Thyroid gland (tissue), 4 donors: ENCODE measurements around the gene COL6A3. TPM values are rescaled to one million over a fixed set of nuclear protein-coding genes. Genes with fewer than 3 reads are reported as not detected.
"Not testable (repeated sequence)": the region's sequence is repeated elsewhere in the genome, so short reads cannot be mapped to it uniquely, and the experiment has no call there.

Source experiments
- DNase-seq, 2 donors: peaks; one replicate each; pipeline ENCODE4 v3.0.0-alpha.2; 2019
- H3K27ac ChIP-seq, 3 donors: fragments of 200-600 bp; sonication (generic); 1 replicate in 2 of 3; 2 replicates in 1 of 3; pipeline ENCODE4 v1.5.1; 2016 to 2019; ENCODE audit warnings: mild to moderate bottlenecking in 1 of 3, moderate library complexity in 1 of 3
- H3K27me3 ChIP-seq: fragments of 200-600 bp; sonication (generic); one replicate; pipeline ENCODE4 v1.5.1; 2019
- H3K36me3 ChIP-seq, 2 donors: fragments of 200-600 bp; sonication (generic); one replicate each; pipeline ENCODE4 v1.5.1; 2016 to 2019
- H3K4me1 ChIP-seq, 2 donors: fragments of 200-600 bp; sonication (generic); one replicate each; pipeline ENCODE4 v1.5.1; 2017 to 2019
- H3K4me3 ChIP-seq, 3 donors: fragments of 200-600 bp; sonication (generic); replicated peaks in 1 of 3; 1 replicate in 2 of 3; 2 replicates in 1 of 3; pipeline ENCODE4 v1.5.1; 2016; ENCODE audit warnings: mild to moderate bottlenecking in 1 of 3
- H3K9me3 ChIP-seq: fragments of 200-600 bp; sonication (generic); one replicate; pipeline ENCODE4 v1.5.1; 2017
- POLR2A ChIP-seq, 2 donors: fragments of 450-650 bp; IDR thresholded peaks; one replicate each; pipeline ENCODE4 v1.6.1; 2017; ENCODE audit warnings: antibody characterized with exemption in 2 of 2, mild to moderate bottlenecking in 2 of 2, moderate library complexity in 1 of 2
- WGBS, 2 donors: methylation state at CpG; one replicate each; pipeline ENCODE4 v1.1.5; 2017; 5-methylcytosine and 5-hydroxymethylcytosine counted together
- intact Hi-C: fragments of 100-400 bp; cut with DNase I; formaldehyde crosslinking; loops from one replicate; pipeline ENCODE4 v1.15.1; 2023
- total RNA-seq, 4 donors: library from RNA; depleted of rRNA; stranded (reverse); fragments of >200 nt; gene quantifications; one replicate each; pipeline ENCODE4 v1.2.3, GENCODE V29; 2016
- TF ChIP-seq, protein P1 (sequence below), 6 experiments: fragments of 200-600 bp in 3 of 6; fragments of 450-650 bp in 3 of 6; sonication (generic) in 3 of 6; IDR thresholded peaks; one replicate each; pipeline ENCODE4 v1.5.1; 2016 to 2019; ENCODE audit warnings: antibody characterized with exemption in 6 of 6, mild to moderate bottlenecking in 2 of 6, inconsistent platforms in 1 of 6, moderate library complexity in 1 of 6

Gene COL6A3
- total RNA-seq, 4 donors from 2014 or later: 82.6 to 168 (median 146) TPM

DNA sequence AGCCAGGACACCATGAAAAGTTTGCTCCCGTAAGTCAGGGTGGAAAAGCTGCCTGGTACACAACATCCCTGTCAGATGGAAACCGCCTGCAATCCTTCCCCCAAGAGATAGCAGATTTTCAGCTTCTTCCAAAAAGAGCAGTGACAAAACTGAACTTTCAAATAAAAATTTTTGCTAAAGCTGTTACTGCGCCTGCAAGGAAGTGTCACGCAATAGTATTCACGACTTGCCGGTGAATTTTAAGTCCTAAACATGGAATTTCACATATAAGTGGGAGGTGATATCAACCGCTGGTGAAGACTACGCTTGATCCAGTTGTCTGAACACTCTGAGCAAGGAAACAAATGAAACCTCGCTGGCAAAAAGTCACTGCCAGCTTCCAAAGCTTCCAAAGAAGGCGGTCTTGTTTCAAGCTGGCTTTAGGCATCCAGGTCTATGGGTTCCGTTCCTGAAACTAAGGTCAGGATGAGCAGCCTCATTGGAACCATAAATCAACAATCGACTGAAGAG, 2.8 kb downstream of the COL6A3 start:
- peak overlapping the region in 1 of 3 donors; percentile 14 for H3K4me3 ChIP-seq
- H3K27me3 ChIP-seq: no peaks in the 10 kb centered on the region
- WGBS, 2 donors: 81 to 82% methylated on average over 12 of the region's 12 CpGs
- TF ChIP-seq POLR2A (IDR thresholded peaks at IDR 0.05): no peak
- TF ChIP-seq, protein P1, sequence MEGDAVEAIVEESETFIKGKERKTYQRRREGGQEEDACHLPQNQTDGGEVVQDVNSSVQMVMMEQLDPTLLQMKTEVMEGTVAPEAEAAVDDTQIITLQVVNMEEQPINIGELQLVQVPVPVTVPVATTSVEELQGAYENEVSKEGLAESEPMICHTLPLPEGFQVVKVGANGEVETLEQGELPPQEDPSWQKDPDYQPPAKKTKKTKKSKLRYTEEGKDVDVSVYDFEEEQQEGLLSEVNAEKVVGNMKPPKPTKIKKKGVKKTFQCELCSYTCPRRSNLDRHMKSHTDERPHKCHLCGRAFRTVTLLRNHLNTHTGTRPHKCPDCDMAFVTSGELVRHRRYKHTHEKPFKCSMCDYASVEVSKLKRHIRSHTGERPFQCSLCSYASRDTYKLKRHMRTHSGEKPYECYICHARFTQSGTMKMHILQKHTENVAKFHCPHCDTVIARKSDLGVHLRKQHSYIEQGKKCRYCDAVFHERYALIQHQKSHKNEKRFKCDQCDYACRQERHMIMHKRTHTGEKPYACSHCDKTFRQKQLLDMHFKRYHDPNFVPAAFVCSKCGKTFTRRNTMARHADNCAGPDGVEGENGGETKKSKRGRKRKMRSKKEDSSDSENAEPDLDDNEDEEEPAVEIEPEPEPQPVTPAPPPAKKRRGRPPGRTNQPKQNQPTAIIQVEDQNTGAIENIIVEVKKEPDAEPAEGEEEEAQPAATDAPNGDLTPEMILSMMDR (IDR thresholded peaks at IDR 0.05): no peak
- intact Hi-C loops: loop anchor here (5.0 kb wide), 1 partner anchor 244 kb away; no protein-coding TSS in a partner anchor
- no peak for DNase-seq
- H3K9me3 ChIP-seq: no peaks in the 10 kb centered on the region
- H3K36me3 ChIP-seq: peaks cover 0 to 2% of the 10 kb centered on the region in 2 donors
- H3K4me1 ChIP-seq: no peaks in the 10 kb centered on the region
- peak overlapping the region; percentile 26 to 79 (median 64) for H3K27ac ChIP-seq

DNA sequence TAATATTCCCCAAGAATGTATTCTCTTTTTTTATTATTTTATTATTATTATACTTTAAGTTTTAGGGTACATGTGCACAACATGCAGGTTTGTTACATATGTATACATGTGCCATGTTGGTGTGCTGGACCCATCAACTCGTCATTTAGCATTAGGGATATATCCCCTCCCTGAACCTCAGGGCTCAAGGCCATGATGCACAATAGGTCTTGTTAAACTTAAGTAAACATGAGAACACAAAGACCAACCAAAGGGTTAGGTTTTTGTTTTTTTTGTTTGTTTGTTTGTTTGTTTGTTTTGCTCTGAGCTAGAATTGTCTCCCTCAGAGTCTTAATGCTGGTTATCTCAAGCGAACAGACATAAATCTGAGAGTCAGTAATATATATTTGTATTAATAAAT, 4.7 kb downstream of the COL6A3 start:
- intact Hi-C loops, H3K4me1 ChIP-seq: not testable (repeated sequence)
- H3K27ac ChIP-seq: peak overlapping the region in 2 of 3 donors; percentile 51 to 79

DNA sequence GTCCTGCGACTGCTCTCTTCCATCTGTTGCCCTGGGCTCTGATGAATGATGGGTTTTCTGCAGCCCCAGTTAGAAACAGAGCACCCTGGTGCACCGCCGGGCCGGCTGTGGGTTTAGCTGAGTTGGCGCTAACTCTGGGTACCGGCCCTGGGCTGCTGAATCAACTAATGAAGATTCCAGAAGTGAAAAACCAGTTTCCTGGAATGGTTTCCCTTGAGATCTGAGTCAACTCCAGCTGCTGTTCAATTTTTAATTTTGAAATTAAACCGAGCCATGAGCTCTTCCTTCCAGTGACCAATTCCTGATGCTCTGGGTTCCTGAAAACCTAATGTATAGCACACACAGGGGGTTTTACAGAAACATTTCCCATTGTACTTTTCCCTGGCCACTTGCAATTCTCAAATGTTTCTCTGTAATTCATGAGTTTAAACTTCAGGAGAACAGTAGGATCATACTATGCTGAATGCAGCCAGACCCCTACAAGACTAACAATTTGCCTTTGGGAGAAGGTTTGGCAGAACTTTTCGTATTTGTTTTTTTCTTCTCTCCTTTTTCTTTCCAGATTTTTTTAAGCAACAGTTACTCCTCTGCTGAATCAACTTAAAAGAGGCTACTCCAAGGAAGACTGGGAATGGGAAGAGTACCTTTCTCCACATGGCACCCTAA, 5.5 kb downstream of the COL6A3 start:
- no peak overlapping the region for H3K4me3 ChIP-seq
- WGBS, 2 donors: 60 to 74% methylated on average over 8 of the region's 8 CpGs
- DNase-seq: no peak
- no peak for TF ChIP-seq POLR2A (IDR thresholded peaks at IDR 0.05)
- TF ChIP-seq, protein P1 (IDR thresholded peaks at IDR 0.05): no peak
- H3K4me1 ChIP-seq: no peaks in the 10 kb centered on the region
- H3K36me3 ChIP-seq: peaks cover 0 to 2% of the 10 kb centered on the region in 2 donors
- H3K27me3 ChIP-seq: no peaks in the 10 kb centered on the region
- H3K9me3 ChIP-seq: no peaks in the 10 kb centered on the region
- H3K27ac ChIP-seq: peak overlapping the region in 2 of 3 donors; percentile 39 to 51
- intact Hi-C loops: no loop called here

More for the DNA sequence above, 4.7 kb downstream of the COL6A3 start:
- 79 to 99% methylated on average over 2 of the region's 2 CpGs for WGBS, 2 donors
- H3K4me3 ChIP-seq, H3K9me3 ChIP-seq, DNase-seq, H3K36me3 ChIP-seq, H3K27me3 ChIP-seq: not testable (repeated sequence)

DNA sequence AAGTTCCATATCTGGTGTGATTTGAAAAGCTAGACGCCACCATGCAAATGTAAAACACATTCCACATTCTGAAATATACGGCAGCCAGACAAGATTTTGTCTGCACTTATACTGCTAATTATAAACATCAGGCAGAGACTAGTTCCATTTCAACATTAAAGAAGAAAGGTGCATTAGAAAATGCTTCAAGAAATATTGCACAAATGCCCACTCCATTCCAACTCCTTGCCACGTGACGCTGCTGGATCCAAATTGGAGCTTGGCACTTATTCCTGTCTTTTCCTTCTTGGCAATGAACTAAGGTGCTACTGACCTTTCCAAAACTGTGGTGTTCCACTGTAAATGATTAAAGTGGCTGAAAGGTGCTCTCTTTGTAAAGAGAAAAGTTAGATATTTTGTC, 6.3 kb downstream of the COL6A3 start:
- TF ChIP-seq, protein P1 (IDR thresholded peaks at IDR 0.05): no peak
- TF ChIP-seq POLR2A (IDR thresholded peaks at IDR 0.05): no peak
- no peaks in the 10 kb centered on the region for H3K27me3 ChIP-seq
- H3K27ac ChIP-seq: peak overlapping the region in 2 of 3 donors; percentile 39 to 51
- intact Hi-C loops: no loop called here
- 80 to 81% methylated on average over 4 of the region's 4 CpGs for WGBS, 2 donors
- H3K4me3 ChIP-seq: no peak overlapping the region
- no peaks in the 10 kb centered on the region for H3K9me3 ChIP-seq
- peaks cover 0 to 2% of the 10 kb centered on the region in 2 donors for H3K36me3 ChIP-seq
- no peaks in the 10 kb centered on the region for H3K4me1 ChIP-seq
- DNase-seq: no peak

DNA sequence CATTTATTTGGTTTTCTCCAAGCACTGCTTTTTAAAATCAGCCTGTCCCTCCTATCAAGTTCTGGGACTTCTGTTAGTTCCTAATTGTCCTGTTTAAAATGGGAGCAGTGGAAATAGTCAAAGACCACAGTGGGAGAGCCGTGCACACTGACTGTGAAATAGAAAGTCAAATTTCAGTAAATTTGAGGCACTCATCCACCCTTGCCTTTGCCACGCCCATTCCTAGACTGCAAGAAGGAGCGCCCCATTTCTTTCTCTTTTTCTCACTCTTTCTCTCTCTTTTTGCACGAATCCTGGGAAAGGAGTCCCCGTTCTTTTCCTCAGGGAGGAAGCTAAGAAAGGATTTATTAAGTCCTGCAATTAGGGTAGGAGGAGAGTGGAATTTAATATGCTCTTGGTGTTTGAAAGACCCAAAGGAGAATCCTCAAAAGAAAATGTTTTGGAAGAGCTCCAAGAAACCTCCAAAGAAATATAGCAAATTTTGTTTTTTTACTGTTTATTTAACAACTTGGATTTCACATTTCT, 7.5 kb downstream of the COL6A3 start:
- intact Hi-C loops: no loop called here

More for the DNA sequence above, 7.5 kb downstream of the COL6A3 start:
- Histone ChIP-seq H3K36me3 (peaks cover 0 to 2% of the 10 kb centered on the region in 2 donors), H3K4me1 (no peaks in the 10 kb centered on the region), H3K9me3 (no peaks in the 10 kb centered on the region), H3K4me3 (no peak overlapping the region), H3K27ac (peak overlapping the region in 1 of 3 donors; percentile 23), H3K27me3 (no peaks in the 10 kb centered on the region)
- DNase-seq: no peak
- no peak for TF ChIP-seq POLR2A (IDR thresholded peaks at IDR 0.05)
- TF ChIP-seq, protein P1 (IDR thresholded peaks at IDR 0.05): no peak
- WGBS, 2 donors: 79 to 80% methylated on average over 5 of the region's 5 CpGs
